ENCODE results near the gene C1orf232. TPM values are rescaled to one million over a fixed set of nuclear protein-coding genes. Genes with fewer than 3 reads are reported as not detected.
A peak's percentile ranks its signal among the peaks of the same experiment; 100 is the strongest.

The C1orf232 gene
- total and polyA plus RNA-seq, 9 of the 15 experiments (the other 6 are each of a cell fraction or from before 2014, with no cell fraction given), result not detected

- TF ChIP-seq NR2C1 (IDR thresholded peaks at IDR 0.05) (no peak), NR2C1 (tag; IDR thresholded peaks at IDR 0.05) (no peak), BACH1 (tag; IDR thresholded peaks at IDR 0.05) (no peak), FOSL1 (tag; conservative IDR thresholded peaks at IDR 0.05) (no peak), NCOA6 (IDR thresholded peaks at IDR 0.05) (no peak), SIRT6 (IDR thresholded peaks at IDR 0.05; ENCODE audit: low read depth, low read length) (no peak), ZNF354B (CRISPR knock-in tag; IDR thresholded peaks at IDR 0.05) (no peak), CXXC5 (CRISPR knock-in tag; IDR thresholded peaks at IDR 0.05) (no peak), ATF1 (CRISPR knock-in tag; IDR thresholded peaks at IDR 0.05) (no peak), ATF1 (tag; IDR thresholded peaks at IDR 0.05) (peak; percentile 26; the same call in 1 of the 2 replicates), SMAD3 (CRISPR knock-in tag; conservative IDR thresholded peaks at IDR 0.05) (no peak), MYC (IDR thresholded peaks at IDR 0.05; ENCODE audit: low read depth, low read length) (no peak), MYC (CRISPR knock-in tag; IDR thresholded peaks at IDR 0.05; ENCODE audit: borderline replicate concordance, low read depth) (no peak), E2F8 (IDR thresholded peaks at IDR 0.05; ENCODE audit: low read depth, partially characterized antibody) (no peak), ZBTB7A (IDR thresholded peaks at IDR 0.05; ENCODE audit: borderline replicate concordance, control insufficient read depth, low read depth, low read length) (no peak), PHB2 (IDR thresholded peaks at IDR 0.05; ENCODE audit: low read depth) (no peak)
Observed at GRCh38 chr1:26132128-26132833, 36.5 kb downstream of the C1orf232 start (continued).
